Measurements from ENCODE around the gene BCAP31. TPM values are rescaled to one million over a fixed set of nuclear protein-coding genes. Genes with fewer than 3 reads are reported as not detected.

Gene BCAP31
- total RNA-seq, 4 donors from 2014 or later, result 45.4 to 148 (median 101) TPM

DNA sequence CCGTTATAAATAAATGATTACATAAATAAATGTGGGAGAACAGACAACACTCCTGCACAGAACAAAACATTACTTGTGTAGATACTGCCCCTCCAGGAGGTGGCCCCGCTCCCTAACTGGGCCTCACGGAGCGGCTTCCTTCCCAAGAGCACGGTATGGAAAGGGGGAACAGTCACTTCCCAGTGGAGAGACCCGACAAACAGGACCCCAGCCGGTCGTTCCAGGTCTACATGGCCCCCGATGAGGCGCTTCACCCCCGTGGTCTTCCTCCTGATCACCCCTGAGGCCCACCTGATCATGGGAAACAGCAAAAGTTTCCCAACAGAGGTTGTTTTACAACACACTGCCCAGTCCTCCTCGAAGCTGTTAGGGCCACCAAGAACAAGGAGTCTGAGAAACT lies 43.0 kb downstream of the BCAP31 start:
- DNase-seq, result peak in 2 of 3 donors; percentile 20 to 34
- TF ChIP-seq POLR2A (IDR thresholded peaks at IDR 0.05), result no peak
- TF ChIP-seq, protein P1, sequence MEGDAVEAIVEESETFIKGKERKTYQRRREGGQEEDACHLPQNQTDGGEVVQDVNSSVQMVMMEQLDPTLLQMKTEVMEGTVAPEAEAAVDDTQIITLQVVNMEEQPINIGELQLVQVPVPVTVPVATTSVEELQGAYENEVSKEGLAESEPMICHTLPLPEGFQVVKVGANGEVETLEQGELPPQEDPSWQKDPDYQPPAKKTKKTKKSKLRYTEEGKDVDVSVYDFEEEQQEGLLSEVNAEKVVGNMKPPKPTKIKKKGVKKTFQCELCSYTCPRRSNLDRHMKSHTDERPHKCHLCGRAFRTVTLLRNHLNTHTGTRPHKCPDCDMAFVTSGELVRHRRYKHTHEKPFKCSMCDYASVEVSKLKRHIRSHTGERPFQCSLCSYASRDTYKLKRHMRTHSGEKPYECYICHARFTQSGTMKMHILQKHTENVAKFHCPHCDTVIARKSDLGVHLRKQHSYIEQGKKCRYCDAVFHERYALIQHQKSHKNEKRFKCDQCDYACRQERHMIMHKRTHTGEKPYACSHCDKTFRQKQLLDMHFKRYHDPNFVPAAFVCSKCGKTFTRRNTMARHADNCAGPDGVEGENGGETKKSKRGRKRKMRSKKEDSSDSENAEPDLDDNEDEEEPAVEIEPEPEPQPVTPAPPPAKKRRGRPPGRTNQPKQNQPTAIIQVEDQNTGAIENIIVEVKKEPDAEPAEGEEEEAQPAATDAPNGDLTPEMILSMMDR (IDR thresholded peaks at IDR 0.05), result no peak
- no peaks in the 10 kb centered on the region for H3K4me1 ChIP-seq
- no peaks in the 10 kb centered on the region for H3K36me3 ChIP-seq
- no peaks in the 10 kb centered on the region for H3K27me3 ChIP-seq
- no peak overlapping the region for H3K4me3 ChIP-seq
- H3K27ac ChIP-seq, result no peak overlapping the region
- H3K9me3 ChIP-seq, result no peaks in the 10 kb centered on the region

DNA sequence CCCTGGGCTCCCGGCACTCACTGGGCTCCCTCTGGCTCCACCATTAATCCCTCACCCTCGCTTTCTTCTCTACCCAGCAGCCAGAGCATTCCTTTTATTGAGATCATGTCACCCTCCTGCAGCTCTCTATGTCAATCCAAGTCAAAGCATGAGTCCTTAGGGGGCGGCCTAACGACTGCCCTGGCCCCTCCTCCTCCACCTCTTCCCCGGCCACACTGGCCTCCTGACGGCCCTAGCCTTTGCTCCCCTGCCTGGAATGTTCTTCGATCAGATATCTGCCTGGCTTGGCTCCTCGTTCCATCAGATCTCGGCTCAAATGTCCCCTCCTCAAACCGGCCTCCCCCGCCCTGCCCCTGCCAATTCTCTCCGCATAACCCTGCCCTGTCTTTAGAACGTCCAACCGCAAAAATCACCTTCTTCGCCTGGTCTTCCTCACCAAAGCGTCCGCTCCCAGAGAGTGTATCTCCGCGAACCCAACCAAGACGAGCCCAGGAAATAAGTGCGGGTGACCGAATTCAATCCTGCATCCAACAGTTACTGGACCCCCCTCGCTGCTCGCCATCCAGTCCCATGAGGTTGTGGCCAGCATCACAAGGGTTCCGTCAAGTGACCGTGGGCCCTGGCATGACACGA lies 49.9 kb downstream of the BCAP31 start:
- no peak overlapping the region for H3K4me3 ChIP-seq
- no peaks in the 10 kb centered on the region for H3K9me3 ChIP-seq
- H3K4me1 ChIP-seq, result no peaks in the 10 kb centered on the region
- no peaks in the 10 kb centered on the region for H3K36me3 ChIP-seq
- DNase-seq, result peak in 1 of 3 donors; percentile 13
- TF ChIP-seq, protein P1 (IDR thresholded peaks at IDR 0.05), result no peak
- no peak for TF ChIP-seq POLR2A (IDR thresholded peaks at IDR 0.05)
- H3K27ac ChIP-seq, result no peak overlapping the region
- no peaks in the 10 kb centered on the region for H3K27me3 ChIP-seq

DNA sequence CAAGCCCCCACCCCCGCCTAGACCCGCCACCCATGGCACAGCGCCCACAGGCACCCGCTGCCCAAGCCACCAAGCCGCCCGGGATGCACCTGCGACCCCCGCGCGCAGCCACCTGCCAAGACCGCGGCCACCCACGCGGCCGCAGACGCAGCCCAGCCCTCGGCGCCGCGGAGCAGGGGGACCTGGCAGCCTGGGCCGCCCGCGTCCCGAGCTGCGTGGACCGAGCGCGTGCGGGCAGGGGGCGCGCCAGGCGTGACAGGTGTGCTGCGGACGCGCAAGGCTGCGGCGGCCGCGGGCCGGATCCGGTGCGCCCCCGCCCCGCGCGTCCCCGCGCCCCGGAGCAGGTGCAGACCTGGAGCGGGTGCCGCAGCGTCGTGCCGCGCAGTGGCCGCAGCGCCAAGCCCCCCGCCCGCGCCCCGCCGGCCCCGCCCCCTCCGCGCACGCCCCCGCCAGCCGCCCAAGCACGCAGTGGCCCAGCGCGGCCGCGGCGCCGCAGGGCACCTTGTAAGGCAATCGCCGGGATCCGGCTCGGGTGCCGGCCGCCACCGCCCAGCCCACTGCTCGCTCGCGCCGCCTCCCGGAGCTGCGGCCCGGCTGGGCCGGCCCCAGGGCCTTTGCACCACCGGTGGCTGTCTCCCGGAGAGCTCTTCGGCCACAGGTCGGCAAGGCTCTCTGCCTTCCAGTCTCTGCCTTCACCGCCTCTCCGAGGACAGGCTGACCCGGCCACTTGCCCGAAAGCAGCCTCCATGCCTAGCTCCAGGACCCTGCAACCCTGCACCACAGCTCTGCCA lies 50.6 kb downstream of the BCAP31 start, which contains the start of gene PNCK:
PNCK (minus strand) TSS at position 386 of the 791 bp plus-strand sequence. CDS start 737 bp downstream, outside the sequence.
- DNase-seq, result peak in 1 of 3 donors; percentile 37
- Histone ChIP-seq H3K27ac (no peak within 1 kb of the TSS), H3K36me3 (no peaks in the 10 kb centered on the region), H3K4me1 (no peaks in the 10 kb centered on the region), H3K27me3 (no peaks in the 10 kb centered on the region), H3K4me3 (peak within 1 kb of the TSS in 1 of 4 donors; percentile 26), H3K9me3 (no peaks in the 10 kb centered on the region)
- TF ChIP-seq, protein P1 (IDR thresholded peaks at IDR 0.05), result no peak
- no peak for TF ChIP-seq POLR2A (IDR thresholded peaks at IDR 0.05)

DNA sequence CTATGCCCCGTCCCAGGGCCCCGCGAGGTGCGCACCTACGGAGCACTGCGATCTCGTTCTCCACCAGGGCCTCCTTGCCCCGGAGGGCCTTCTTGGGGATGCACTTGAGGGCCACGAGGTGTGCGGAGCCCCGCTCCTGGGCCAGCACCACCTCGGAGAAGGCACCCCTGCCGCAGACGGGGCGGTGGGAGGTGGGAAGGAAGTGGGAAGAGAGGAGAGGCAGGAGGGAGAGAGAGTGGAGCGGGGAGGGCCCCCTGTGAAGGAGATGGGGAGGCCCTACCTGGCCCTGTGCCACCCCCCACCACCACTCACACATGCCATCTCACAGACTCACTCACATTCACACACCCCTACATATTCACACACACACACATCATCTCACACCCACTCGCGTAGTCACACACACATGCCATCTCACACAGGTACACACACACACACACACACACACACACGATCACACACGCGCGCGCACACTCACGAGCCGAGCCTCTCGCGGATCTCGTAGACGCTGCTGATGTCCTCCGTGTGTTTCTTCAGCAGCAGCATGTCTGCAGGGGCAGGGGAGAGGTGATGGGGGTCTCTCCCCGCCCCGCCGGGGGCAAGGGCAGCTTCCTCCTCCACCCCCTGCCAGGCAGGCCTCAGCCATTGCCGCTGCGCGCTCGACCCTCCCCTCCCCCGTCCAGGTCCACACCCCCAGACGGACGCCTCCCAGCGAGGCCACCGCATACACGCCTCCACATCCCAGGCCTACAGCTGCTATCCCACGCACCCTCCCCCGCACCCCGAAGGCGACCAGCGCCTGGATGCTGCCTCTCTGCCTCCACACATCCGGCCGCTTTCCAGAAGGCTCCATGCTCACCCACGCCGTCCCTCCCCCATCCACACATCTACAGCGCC lies 51.4 kb downstream of the BCAP31 start:
- no peak overlapping the region for H3K27ac ChIP-seq

More for the DNA sequence above, 51.4 kb downstream of the BCAP31 start:
- Histone ChIP-seq H3K4me1 (no peaks in the 10 kb centered on the region), H3K36me3 (no peaks in the 10 kb centered on the region), H3K27me3 (no peaks in the 10 kb centered on the region), H3K4me3 (peak overlapping the region in 1 of 4 donors; percentile 26), H3K9me3 (no peaks in the 10 kb centered on the region)
- no peak for TF ChIP-seq POLR2A (IDR thresholded peaks at IDR 0.05)
- TF ChIP-seq, protein P1 (IDR thresholded peaks at IDR 0.05), result no peak
- DNase-seq, result peak in 1 of 3 donors; percentile 39
